Measurements from ENCODE around the gene HDHD3.
"Not testable (repeated sequence)": the region's sequence is repeated elsewhere in the genome, so short reads cannot be mapped to it uniquely, and the experiment has no call there.

The HDHD3 gene

DNA sequence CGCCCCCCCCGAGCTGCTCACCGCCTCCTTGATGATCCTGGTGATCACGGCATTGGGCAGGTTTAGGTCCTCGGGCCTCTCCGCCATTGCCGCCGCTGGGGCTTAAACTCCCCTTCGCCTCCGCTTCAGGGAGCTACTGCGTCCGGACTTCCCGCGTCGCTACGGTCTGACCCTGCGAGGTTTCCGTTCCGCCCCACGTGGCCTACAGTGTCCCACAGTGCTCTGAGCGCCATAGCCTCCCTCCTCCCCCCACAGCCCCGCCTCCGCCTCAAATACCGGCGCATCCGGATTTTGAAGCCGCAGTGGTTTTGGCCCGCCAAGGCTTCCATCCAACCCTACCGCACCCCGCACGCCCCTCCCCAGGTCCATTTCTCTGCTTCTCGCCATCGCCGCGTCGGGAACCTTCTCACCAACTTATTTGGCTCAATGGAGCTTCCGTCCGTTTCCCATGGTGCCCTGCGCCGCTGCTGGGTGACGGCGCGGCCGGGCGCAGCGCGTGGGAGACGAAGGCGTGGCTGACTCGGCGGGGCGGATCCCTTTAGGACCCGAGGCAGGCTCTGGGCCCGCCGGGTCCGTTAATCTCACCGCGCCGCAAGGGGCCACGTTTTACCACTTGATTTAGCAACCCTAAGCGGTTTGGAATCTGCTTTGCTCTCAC is 33.5 kb upstream of the HDHD3 start, which contains the start of the genes C9orf43 and POLE3:
Gene C9orf43 (plus strand): TSS at position 541 of the 658 bp plus-strand sequence. CDS start 2,747 bp downstream, outside the sequence.
Gene POLE3 (minus strand): TSS at position 469 of the 658 bp plus-strand sequence. CDS start 382 bp downstream, at position 87.
- H3K27ac Mint-ChIP-seq, result peak within 1 kb of the TSS; percentile 100
- TF ChIP-seq, protein P1, sequence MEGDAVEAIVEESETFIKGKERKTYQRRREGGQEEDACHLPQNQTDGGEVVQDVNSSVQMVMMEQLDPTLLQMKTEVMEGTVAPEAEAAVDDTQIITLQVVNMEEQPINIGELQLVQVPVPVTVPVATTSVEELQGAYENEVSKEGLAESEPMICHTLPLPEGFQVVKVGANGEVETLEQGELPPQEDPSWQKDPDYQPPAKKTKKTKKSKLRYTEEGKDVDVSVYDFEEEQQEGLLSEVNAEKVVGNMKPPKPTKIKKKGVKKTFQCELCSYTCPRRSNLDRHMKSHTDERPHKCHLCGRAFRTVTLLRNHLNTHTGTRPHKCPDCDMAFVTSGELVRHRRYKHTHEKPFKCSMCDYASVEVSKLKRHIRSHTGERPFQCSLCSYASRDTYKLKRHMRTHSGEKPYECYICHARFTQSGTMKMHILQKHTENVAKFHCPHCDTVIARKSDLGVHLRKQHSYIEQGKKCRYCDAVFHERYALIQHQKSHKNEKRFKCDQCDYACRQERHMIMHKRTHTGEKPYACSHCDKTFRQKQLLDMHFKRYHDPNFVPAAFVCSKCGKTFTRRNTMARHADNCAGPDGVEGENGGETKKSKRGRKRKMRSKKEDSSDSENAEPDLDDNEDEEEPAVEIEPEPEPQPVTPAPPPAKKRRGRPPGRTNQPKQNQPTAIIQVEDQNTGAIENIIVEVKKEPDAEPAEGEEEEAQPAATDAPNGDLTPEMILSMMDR (IDR thresholded peaks at IDR 0.05), result no peak
- no peaks in the 10 kb centered on the region for H3K9me3 Mint-ChIP-seq
- H3K36me3 Mint-ChIP-seq (ENCODE audit: low read depth), result peaks cover 21% of the 10 kb centered on the region
- H3K27me3 Mint-ChIP-seq (ENCODE audit: low read depth, poor library complexity), result peaks cover 4% of the 10 kb centered on the region
- peak; percentile 93 for DNase-seq
- H3K4me1 Mint-ChIP-seq, result peaks cover 41% of the 10 kb centered on the region
- peak within 1 kb of the TSS; percentile 98 for H3K4me3 Mint-ChIP-seq

DNA sequence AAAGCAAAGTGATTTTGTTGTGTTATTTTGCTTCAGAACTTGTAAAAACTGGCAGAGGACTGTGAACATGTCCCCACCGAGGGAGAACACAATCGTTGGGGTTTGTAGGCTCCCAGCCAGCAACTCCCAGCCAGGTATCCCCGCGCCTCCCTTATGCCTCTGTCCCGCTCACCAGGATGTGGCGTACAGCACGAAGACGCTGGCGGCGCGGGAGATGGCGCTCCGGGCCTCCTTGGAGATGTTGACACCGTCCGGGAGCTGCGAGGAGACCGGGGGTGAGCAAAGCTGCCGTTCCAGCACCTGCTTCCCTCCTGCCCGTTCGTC is 33.1 kb upstream of the HDHD3 start:
- TF ChIP-seq, protein P1 (IDR thresholded peaks at IDR 0.05), result no peak
- peaks cover 4% of the 10 kb centered on the region for H3K27me3 Mint-ChIP-seq (ENCODE audit: low read depth, poor library complexity)
- H3K4me3 Mint-ChIP-seq, result peak overlapping the region; percentile 98
- H3K4me1 Mint-ChIP-seq, result peaks cover 41% of the 10 kb centered on the region
- DNase-seq, result no peak
- no peaks in the 10 kb centered on the region for H3K9me3 Mint-ChIP-seq
- peak overlapping the region; percentile 100 for H3K27ac Mint-ChIP-seq
- H3K36me3 Mint-ChIP-seq (ENCODE audit: low read depth), result peaks cover 21% of the 10 kb centered on the region

DNA sequence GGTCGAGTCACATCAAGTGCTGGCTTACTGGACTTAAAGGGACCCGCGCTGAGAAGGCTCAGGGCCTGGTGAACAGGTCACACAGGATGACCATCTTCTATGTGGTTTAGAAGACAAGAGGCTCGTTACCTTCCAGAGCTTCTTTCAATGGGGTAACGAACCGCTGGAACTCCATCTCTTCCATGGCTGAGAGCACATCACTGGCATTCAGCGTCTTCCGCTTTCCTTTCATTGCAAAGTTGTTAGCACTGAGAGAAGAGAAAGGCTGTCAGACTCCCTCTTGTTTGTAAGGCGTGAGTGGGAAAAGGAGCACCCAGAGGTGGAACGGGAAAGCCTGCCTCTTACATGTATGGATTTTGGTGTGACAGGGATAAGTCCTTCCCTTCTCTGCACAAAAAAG is 32.7 kb upstream of the HDHD3 start:
- TF ChIP-seq, protein P1 (IDR thresholded peaks at IDR 0.05), result no peak
- H3K4me1 Mint-ChIP-seq, result peaks cover 41% of the 10 kb centered on the region
- peak overlapping the region; percentile 100 for H3K27ac Mint-ChIP-seq
- peaks cover 6% of the 10 kb centered on the region for H3K27me3 Mint-ChIP-seq (ENCODE audit: low read depth, poor library complexity)
- peaks cover 21% of the 10 kb centered on the region for H3K36me3 Mint-ChIP-seq (ENCODE audit: low read depth)
- no peaks in the 10 kb centered on the region for H3K9me3 Mint-ChIP-seq
- peak overlapping the region; percentile 98 for H3K4me3 Mint-ChIP-seq
- no peak for DNase-seq

DNA sequence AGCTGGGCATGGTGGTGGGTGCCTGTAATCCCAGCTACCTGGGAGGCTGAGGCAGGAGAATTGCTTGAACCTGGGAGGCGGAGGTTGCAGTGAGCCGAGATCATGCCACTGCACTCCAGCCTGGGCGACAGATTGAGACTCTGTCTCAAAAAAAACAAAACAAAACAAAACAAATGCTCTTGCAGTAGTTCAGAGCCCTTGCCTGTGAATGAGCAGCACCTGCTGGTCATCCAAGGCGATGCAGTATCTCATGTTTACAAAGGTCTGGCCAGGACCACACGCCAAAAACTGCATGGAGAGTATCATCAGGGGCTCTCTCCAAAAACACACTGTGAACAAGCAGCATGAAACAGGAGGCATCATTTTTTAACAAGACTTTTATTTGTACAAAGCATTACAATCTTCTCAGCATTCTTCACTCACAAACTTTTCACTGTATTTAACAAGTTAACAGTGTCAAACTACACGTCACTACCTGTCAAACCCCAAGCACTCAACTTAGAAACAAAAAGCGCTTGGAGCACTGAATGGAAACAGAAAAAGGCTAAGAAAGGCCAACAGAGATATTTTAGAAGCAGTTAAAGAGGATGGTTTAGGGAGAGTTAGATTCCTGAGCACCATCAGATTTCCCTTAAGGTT is 30.2 kb upstream of the HDHD3 start:
- TF ChIP-seq, protein P1 (IDR thresholded peaks at IDR 0.05), result peak; percentile 69
- DNase-seq, result peak; percentile 65
- H3K9me3 Mint-ChIP-seq; H3K27me3 Mint-ChIP-seq (ENCODE audit: low read depth, poor library complexity): not testable (repeated sequence)
- Mint-ChIP-seq H3K4me3 (peak overlapping the region; percentile 61), H3K27ac (peak overlapping the region; percentile 84), H3K4me1 (peaks cover 40% of the 10 kb centered on the region), H3K36me3 (ENCODE audit: low read depth) (peaks cover 21% of the 10 kb centered on the region)

DNA sequence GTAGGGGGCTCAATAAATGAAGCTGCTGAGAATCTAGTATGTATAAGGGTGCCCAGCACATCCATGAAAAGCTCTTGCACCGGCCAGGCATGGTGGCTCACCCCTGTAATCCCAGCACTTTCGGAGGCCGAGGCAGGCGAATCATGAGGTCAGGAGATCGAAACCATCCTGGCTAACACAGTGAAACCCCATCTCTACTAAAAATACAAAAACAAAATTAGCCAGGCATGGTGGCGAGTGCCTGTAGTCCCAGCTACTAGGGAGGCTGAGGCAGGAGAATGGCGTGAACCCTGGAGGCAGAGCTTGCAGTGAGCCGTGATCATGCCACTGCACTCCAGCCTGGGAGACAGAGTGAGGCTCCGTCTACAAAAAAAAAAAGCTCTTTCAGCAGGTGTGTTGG is 29.6 kb upstream of the HDHD3 start:
- peaks cover 41% of the 10 kb centered on the region for H3K4me1 Mint-ChIP-seq
- not testable (repeated sequence) for H3K27me3 Mint-ChIP-seq (ENCODE audit: low read depth, poor library complexity); H3K27ac Mint-ChIP-seq; H3K4me3 Mint-ChIP-seq; H3K9me3 Mint-ChIP-seq; DNase-seq
- peaks cover 21% of the 10 kb centered on the region for H3K36me3 Mint-ChIP-seq (ENCODE audit: low read depth)

DNA sequence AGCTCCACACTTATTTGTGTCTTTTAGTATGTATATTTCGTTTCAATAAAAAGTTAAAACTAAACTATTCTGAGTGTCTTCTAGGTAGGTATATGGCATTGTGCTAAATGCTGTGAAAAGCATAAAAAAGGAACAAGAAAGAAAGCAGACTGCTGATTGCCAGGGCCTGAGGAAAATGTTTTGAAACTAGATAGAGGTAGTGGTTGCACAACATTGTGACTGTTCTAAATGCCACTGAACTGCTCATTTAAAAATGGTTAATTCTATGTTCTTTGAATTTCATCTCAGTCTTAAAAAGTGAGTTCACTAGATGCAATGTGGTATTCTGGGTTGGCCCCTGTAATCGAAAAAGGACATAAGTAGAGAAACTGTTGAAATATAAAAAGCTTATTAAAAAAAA is 26.9 kb upstream of the HDHD3 start:
- Mint-ChIP-seq H3K27ac (no peak overlapping the region), H3K36me3 (ENCODE audit: low read depth) (peaks cover 17% of the 10 kb centered on the region), H3K27me3 (ENCODE audit: low read depth, poor library complexity) (peaks cover 6% of the 10 kb centered on the region), H3K4me1 (peaks cover 38% of the 10 kb centered on the region), H3K9me3 (no peaks in the 10 kb centered on the region), H3K4me3 (no peak overlapping the region)
- no peak for DNase-seq
- TF ChIP-seq, protein P1 (IDR thresholded peaks at IDR 0.05), result no peak
